Right lung (tissue), 5 donors: ENCODE measurements around the gene SRPK1. TPM values are rescaled to one million over a fixed set of nuclear protein-coding genes. Genes with fewer than 3 reads are reported as not detected.
"Not testable (repeated sequence)": the region's sequence is repeated elsewhere in the genome, so short reads cannot be mapped to it uniquely, and the experiment has no call there.

Source experiments
- DNase-seq, 2 donors: peaks; one replicate each; pipeline ENCODE4 v3.0.0-alpha.2; 2013
- polyA plus RNA-seq, 5 donors: library from polyadenylated mRNA; unstranded; fragments of 120-200 nt; gene quantifications; one replicate each; pipeline versions ENCODE4 v1.2.1 to v1.2.3, GENCODE V29; 2013; ENCODE audit warnings: inconsistent platforms in 1 of 5, low replicate concordance in 1 of 5; ENCODE audit not compliant: insufficient read length in 5 of 5, insufficient read depth in 1 of 5

SRPK1 gene
- polyA plus RNA-seq, 5 donors, result 28.7 to 47.1 (median 38.8) TPM

DNA sequence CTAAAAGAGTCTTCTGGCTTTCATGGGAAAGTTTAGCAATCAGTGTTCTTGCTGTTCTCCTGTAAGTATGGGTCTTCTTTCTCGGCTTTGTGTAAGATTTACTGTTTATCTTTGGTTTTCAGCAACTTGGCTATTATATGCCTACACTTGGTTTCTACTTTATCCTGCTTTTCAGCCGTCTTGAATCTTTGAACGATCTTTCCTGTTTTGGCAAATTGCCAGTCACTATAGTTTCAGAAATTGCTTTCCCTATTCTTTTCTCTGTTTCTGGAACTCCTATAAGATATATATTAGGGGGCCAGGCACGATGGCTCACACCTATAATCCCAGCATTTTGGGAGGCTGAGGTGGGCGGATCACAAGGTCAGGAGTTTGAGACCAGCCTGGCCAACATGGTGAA lies 14.6 kb upstream of the SRPK1 start:
- no peak for DNase-seq

DNA sequence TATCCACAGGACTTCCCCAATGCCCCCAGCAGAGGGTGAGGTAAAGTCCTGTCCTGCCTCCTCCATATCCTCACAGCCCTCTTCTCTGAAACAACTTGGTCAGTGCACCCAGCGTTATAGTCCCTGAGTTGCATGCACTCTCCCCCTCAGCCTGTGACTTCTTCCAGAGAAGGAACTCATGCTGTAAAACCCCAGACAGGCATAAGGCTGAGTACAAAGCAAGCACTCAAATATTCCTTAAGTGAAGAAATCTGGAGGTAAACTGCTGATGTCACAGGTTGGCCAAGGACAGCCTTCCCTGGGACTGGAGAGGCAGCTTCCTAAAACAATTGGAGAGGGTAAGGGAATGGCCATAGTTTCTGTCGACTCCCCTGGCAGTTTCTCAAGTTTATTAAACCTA lies 12.9 kb upstream of the SRPK1 start:
- DNase-seq, result no peak

DNA sequence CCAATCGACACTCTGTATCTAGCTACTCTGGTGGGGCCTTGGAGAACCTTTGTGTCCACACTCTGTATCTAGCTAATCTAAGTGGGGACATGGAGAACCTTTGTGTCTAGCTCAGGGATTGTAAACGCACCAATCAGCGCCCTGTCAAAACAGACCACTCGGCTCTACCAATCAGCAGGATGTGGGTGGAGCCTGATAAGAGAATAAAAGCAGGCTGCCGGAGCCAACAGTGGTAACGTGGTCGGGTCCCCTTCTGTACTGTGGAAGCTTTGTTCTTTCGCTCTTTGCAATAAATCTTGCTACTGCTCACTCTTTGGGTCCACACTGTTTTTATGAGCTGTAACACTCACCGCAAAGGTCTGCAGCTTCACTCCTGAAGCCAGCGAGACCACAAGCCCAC lies 11.0 kb upstream of the SRPK1 start:
- not testable (repeated sequence) for DNase-seq

DNA sequence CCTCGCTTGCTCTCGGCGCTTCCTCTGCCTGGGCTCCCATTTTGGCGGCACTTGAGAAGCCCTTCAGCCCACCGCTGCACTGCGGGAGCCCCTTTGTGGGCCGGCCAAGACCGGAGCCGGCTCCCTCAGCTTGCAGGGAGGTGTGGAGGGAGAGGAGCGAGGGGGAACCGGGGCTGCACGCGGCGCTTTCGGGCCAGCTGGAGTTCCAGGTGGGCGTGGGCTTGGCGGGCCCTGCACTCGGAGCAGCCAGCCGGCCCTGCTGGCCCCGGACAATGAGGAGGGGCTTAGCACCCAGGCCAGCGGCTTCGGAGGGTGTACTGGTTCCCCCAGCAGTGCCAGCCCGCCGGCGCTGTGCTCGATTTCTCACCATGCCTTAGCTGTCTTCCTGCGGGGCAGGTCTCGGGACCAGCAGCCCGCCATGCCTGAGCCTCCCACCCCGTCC lies 10.2 kb upstream of the SRPK1 start:
- no peak for DNase-seq

- no peak for DNase-seq
Observed at GRCh38 chr6:35929601-35930000, 8.7 kb upstream of the SRPK1 start.

DNA sequence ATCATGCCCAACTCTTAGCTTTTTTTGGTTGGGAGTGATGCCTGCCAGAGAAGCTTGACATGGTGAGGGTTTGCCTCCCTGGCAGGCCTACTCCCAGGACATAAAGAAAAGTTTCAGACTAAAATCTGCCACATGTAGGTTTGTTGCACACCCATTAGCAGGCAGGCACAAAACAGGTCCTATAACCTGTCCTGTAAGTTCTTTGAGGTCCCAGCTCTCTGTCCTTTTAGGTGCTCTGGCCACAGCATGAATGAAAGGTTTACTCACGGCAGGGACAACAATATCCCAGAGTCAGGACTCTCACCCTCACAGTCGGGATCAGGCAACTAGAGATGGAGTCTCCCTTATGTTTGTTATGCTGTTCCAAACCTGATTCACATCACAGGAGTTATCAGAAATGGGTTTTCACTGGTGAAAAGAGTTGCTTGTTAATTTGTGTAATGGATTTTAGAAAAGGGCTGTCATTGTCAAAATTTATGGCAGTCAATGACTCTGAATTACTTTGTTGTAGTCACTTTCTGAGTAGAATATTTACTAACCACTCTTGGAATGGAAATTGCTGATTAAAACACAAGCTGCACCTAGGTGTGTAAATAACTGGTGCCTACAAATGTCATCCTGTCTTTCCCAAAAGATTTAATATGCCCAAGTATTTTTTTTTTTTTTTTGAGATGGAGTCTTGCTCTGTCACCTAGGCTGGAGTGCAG lies 5.8 kb upstream of the SRPK1 start:
- no peak for DNase-seq

GRCh38 chr6:35925961-35926360 lies 5.1 kb upstream of the SRPK1 start:
- DNase-seq, result no peak

DNA sequence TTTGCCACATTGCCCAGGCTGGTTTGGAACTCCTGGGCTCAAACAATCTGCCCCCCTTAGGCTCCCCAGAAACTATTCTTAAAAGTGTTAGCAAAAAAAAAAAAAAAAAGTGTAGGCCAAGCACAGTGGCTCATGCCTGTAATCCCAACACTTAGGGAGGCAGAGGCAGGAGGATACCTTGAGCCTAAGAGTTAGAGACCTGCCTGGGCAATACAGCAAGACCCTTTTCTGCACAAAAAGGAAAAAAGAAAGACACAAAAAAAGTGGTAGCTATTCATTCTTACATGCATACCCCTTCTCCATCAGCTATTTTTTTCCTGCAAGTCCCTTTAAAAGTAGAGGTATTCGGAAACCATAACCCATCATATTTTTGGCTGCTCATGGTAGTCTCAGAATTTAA lies 3.2 kb upstream of the SRPK1 start:
- DNase-seq, result no peak

GRCh38 chr6:35922139-35922554 lies 1.2 kb upstream of the SRPK1 start:
- no peak for DNase-seq

GRCh38 chr6:35919827-35920751 lies 809 bp downstream of the SRPK1 start:
- peak; percentile 33 to 38 for DNase-seq

- no peak for DNase-seq
Observed at GRCh38 chr6:35919085-35919826, 1.6 kb downstream of the SRPK1 start.

- DNase-seq, result not testable (repeated sequence)
Observed at GRCh38 chr6:35916893-35917292, 4.0 kb downstream of the SRPK1 start.

GRCh38 chr6:35916056-35916455 lies 4.8 kb downstream of the SRPK1 start:
- no peak for DNase-seq

- DNase-seq, result no peak
Observed at GRCh38 chr6:35914536-35914935, 6.4 kb downstream of the SRPK1 start.

- no peak for DNase-seq
Observed at GRCh38 chr6:35911871-35912653, 8.8 kb downstream of the SRPK1 start.

GRCh38 chr6:35909571-35909970 lies 11.3 kb downstream of the SRPK1 start:
- not testable (repeated sequence) for DNase-seq

DNA sequence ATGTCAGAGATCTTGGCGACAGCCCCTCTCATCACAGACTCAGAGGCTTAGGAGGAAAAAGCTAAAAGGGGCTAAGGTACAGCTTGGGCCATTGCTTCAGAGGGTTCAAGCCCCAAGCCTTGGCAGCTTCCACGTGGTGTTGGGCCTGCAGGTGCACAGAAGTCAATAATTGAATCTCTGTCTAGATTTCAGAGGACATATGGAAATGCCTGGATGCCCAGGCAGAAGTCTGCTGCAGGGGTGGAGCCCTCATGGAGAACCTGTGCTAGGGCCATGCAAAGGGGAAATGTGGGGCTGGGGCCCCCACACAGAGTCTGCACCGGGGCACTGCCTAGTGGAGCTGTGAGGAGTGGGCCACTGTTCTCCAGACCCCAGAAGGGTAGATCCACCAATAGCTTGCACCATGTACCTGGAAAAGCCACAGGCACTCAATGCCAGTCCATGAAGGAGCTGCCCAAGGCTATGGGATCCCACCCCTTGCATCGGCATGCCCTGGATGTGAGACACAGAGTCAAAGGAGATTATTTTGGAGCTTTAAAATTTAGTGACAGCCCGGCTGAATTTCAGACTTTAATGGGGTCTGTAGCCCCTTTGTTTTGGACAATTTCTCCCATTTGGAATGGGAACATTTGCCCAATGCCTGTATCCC lies 12.0 kb downstream of the SRPK1 start:
- DNase-seq, result not testable (repeated sequence)

GRCh38 chr6:35907750-35908149 lies 13.1 kb downstream of the SRPK1 start:
- no peak for DNase-seq

DNA sequence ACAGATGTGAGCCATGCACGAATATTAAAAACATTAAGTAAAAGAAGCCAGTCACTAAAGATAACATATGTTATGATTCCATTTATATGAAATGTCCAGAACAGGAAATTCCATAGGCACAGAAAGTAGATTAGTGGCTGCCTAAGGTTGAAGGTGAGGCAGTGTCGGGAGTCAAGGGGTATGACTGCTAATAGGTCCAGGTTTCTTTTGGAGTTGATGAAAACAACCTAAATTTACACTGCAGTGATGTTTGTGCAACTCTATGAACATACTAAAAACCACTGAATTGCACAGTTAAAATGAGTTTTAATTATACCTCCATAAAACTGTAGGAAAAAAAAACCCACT lies 14.4 kb downstream of the SRPK1 start:
- DNase-seq, result no peak

DNA sequence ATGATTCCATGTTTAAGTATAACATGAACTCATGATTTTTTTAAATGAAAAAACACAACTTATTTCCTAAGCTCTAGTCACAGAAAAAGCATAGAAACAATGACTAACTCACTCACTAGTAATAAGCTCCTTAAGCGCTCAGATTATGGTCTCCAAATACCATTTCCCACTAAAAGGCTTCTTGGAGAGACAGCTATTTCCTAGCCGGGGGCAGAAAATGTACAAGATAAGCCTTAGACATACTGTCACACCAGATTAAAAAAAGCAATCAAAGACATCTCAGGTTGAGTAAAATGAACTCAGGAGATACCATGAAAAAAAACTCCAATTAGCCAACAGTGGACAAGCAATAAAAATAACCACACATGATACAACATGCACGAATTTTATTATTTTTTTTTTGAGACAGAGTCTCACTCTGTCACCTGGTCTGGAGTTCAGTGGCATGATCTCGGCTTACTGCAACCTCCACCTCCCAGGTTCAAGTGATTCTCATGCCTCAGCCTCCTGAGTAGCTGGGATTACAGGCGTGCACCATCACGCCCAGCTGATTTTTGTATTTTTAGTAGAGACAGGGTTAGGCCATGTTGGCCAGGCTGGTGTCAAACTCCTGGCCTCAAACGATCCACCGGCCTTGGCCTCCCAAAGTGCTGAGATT lies 14.9 kb downstream of the SRPK1 start:
- no peak for DNase-seq
